H1 (cell line): ENCODE data around the gene SDC4. TPM values are rescaled to one million over a fixed set of nuclear protein-coding genes. Genes with fewer than 3 reads are reported as not detected.

Source experiments
- ASH2L ChIP-seq: fragments of 200-600, 300-600 bp; sonication (generic); IDR thresholded peaks from one replicate; pipeline ENCODE4 v1.7.1; 2017; ENCODE audit warnings: low read length
- BCL11A ChIP-seq, 2 experiments: IDR thresholded peaks; one replicate each; pipeline ENCODE4 v1.6.1; 2011; ENCODE audit warnings: low read depth in 2 of 2, low read length in 2 of 2, mild to moderate bottlenecking in 2 of 2
- BRCA1 ChIP-seq: IDR thresholded peaks from 2 replicates; pipeline ENCODE4 v1.6.1; 2012; ENCODE audit warnings: low read depth, low read length, improper control_type of control experiment
- CHD1 ChIP-seq: IDR thresholded peaks from 2 replicates; pipeline ENCODE4 v1.6.1; 2012; ENCODE audit warnings: low read depth, low read length, improper control_type of control experiment
- CREB1 ChIP-seq: IDR thresholded peaks from 2 replicates; pipeline ENCODE4 v1.6.1; 2012; ENCODE audit warnings: inconsistent platforms
- EGR1 ChIP-seq: IDR thresholded peaks from 2 replicates; pipeline ENCODE4 v1.6.1; 2011; ENCODE audit warnings: low read depth, low read length, borderline replicate concordance
- GTF2F1 ChIP-seq: IDR thresholded peaks from 2 replicates; pipeline ENCODE4 v1.6.1; 2012; ENCODE audit warnings: low read depth, low read length, improper control_type of control experiment, borderline replicate concordance
- HDAC2 ChIP-seq, 2 experiments: fragments of 300-600 bp in 1 of 2; sonication (generic) in 1 of 2; IDR thresholded peaks; 2 replicates each; pipeline ENCODE4 v1.6.1; 2011 to 2012; ENCODE audit warnings: low read depth in 2 of 2, low read length in 2 of 2, mild to moderate bottlenecking in 2 of 2, moderate library complexity in 2 of 2, borderline replicate concordance in 1 of 2, inconsistent platforms in 1 of 2
- HDAC6 ChIP-seq: IDR thresholded peaks from one replicate; pipeline ENCODE4 v1.7.1; 2012; ENCODE audit warnings: low read depth, mild to moderate bottlenecking, inconsistent platforms, low read length, moderate library complexity
- JUN ChIP-seq: IDR thresholded peaks from 2 replicates; pipeline ENCODE4 v1.6.1; 2011; ENCODE audit warnings: low read depth, mild to moderate bottlenecking, improper control_type of control experiment, low read length
- JUND ChIP-seq: IDR thresholded peaks from 2 replicates; pipeline ENCODE4 v1.6.1; 2011; ENCODE audit warnings: mild to moderate bottlenecking, improper control_type of control experiment, low read length
- KDM5A ChIP-seq: fragments of 200-600 bp; IDR thresholded peaks from 2 replicates; pipeline ENCODE4 v1.7.1; 2012; ENCODE audit warnings: mild to moderate bottlenecking, low read length, inconsistent platforms, mixed read lengths
- MAFK ChIP-seq: IDR thresholded peaks from 2 replicates; pipeline ENCODE4 v1.6.1; 2012; ENCODE audit warnings: low read depth, mild to moderate bottlenecking, improper control_type of control experiment, low read length
- RBBP5 ChIP-seq: IDR thresholded peaks from 2 replicates; pipeline ENCODE4 v1.7.1; 2012; ENCODE audit warnings: low read depth, mild to moderate bottlenecking, inconsistent platforms, low read length, moderate library complexity, borderline replicate concordance
- RFX5 ChIP-seq: IDR thresholded peaks from 2 replicates; pipeline ENCODE4 v1.6.1; 2011; ENCODE audit warnings: low read depth, low read length, improper control_type of control experiment, borderline replicate concordance
- RXRA ChIP-seq: IDR thresholded peaks from 2 replicates; pipeline ENCODE4 v1.6.1; 2011; ENCODE audit warnings: low read depth, mild to moderate bottlenecking, low read length, moderate library complexity; ENCODE audit not compliant: insufficient read depth
- SAP30 ChIP-seq: fragments of 300-600 bp; sonication (generic); IDR thresholded peaks from 2 replicates; pipeline ENCODE4 v1.7.1; 2012; ENCODE audit warnings: low read length, moderate library complexity, mild to moderate bottlenecking, inconsistent platforms; ENCODE audit not compliant: insufficient read depth, insufficient replicate concordance
- SIRT6 ChIP-seq: IDR thresholded peaks from one replicate; pipeline ENCODE4 v1.7.1; 2012; ENCODE audit warnings: low read length, inconsistent platforms
- SIX5 ChIP-seq: IDR thresholded peaks from 2 replicates; pipeline ENCODE4 v1.6.1; 2011; ENCODE audit warnings: mild to moderate bottlenecking, low read depth, low read length
- SP2 ChIP-seq: IDR thresholded peaks from 2 replicates; pipeline ENCODE4 v1.6.1; 2012; ENCODE audit warnings: mild to moderate bottlenecking, low read length, inconsistent platforms
- SP4 ChIP-seq: IDR thresholded peaks from 2 replicates; pipeline ENCODE4 v1.6.1; 2012; ENCODE audit warnings: low read length, inconsistent platforms
- TBP ChIP-seq: IDR thresholded peaks from 2 replicates; pipeline ENCODE4 v1.6.1; 2011; ENCODE audit warnings: low read depth, low read length, improper control_type of control experiment
- TCF12 ChIP-seq: IDR thresholded peaks from 2 replicates; pipeline ENCODE4 v1.6.1; 2011; ENCODE audit warnings: low read depth, mild to moderate bottlenecking, low read length
- USF2 ChIP-seq: IDR thresholded peaks from 2 replicates; pipeline ENCODE4 v1.6.1; 2011; ENCODE audit warnings: low read length, improper control_type of control experiment
- polyA plus RNA-seq, 7 experiments: library from polyadenylated mRNA; depleted of rRNA in 3 of 7; stranded (reverse) in 5 of 7; unstranded in 2 of 7; fragments of >200 nt in 5 of 7; fragments of 200-250 nt in 2 of 7; gene quantifications; 1 replicate in 5 of 7; 2 replicates in 1 of 7; 4 replicates in 1 of 7; pipeline versions ENCODE4 v1.2.1 to v1.2.3, GENCODE V29; 2011 to 2013; ENCODE audit warnings: missing spikeins in 2 of 7, mixed read lengths in 2 of 7
- total RNA-seq: library from RNA; stranded (reverse); fragmentation: NEBNext Ultra II Directional; extraction: Animal tissue kit (Norgen Biotek cat#: 25700); gene quantifications from 2 replicates; pipeline ENCODE4 v1.2.1, GENCODE V29; 2021

The SDC4 gene
- total and polyA plus RNA-seq, 2 of the 8 experiments (the other 6 are each of a cell fraction or from before 2014, with no cell fraction given) = 34.6 to 60.2 TPM

- TF ChIP-seq SAP30 (peak; percentile 92), SP4 (peak; percentile 57; the same call in 1 of the 2 replicates), BRCA1 (no peak), HDAC2 (IDR thresholded peaks at IDR 0.05; ENCODE audit: borderline replicate concordance in 1 of 2, low read depth in 2 of 2, low read length in 2 of 2) (peak in 1 of 2 experiments; percentile 85; a peak in 1 of 4 replicates), TBP (peak; percentile 49), JUN (no peak), CREB1 (peak; percentile 45), GTF2F1 (no peak), KDM5A (no peak), MAFK (no peak), SP2 (peak; percentile 82), BCL11A (IDR thresholded peaks at IDR 0.05; ENCODE audit: low read depth in 2 of 2, low read length in 2 of 2) (no peak), USF2 (peak; percentile 26; the same call in 1 of the 2 replicates), RBBP5 (peak; percentile 74; the same call in 1 of the 2 replicates), ASH2L (peak; percentile 85), RXRA (no peak), EGR1 (no peak), JUND (peak; percentile 65), SIX5 (no peak), HDAC6 (no peak), TCF12 (no peak), RFX5 (no peak), CHD1 (peak; percentile 67; the same call in 1 of the 2 replicates), SIRT6 (no peak)
Measured at GRCh38 chr20:45362804-45363610, 14.8 kb upstream of the SDC4 start, which contains the start of gene SYS1 (continued).
